K562 (cell line): ENCODE results near the gene GPRIN3. TPM values are rescaled to one million over a fixed set of nuclear protein-coding genes. Genes with fewer than 3 reads are reported as not detected.

Source experiments
- ATAC-seq: fragments of 200-7000 bp; cut with Tn5 transposase; 3 replicates; pipeline ENCODE4 v1.9.1; 2020; ENCODE audit warnings: moderate library complexity
- BruUV-seq: library from RNA; stranded (reverse); fragments of 400-500 nt; replicated peaks from 2 replicates; lab custom pipeline; 2021; lab: Mats Ljungman, UMichigan
- CTCF ChIA-PET: fragments of 300-600 bp; formaldehyde crosslinking; extraction: SDS; loops from one replicate; lab custom pipeline; 2021; ENCODE audit warnings: low intra/inter-chr PET ratio; lab: Yijun Ruan, JAX
- POLR2A ChIA-PET: fragments of 300-600, 350-650 bp; sonication (Branson Sonifier 250); formaldehyde crosslinking; extraction: SDS; loops from one replicate; lab custom pipeline; 2021; ENCODE audit warnings: antibody characterized with exemption, inconsistent platforms; lab: Yijun Ruan, JAX
- DNase-seq, 4 experiments: peaks; one replicate each; pipeline versions ENCODE4 v3.0.0 to v3.0.0-alpha.2; 2011 to 2018; ENCODE audit warnings: low spot score in 3 of 4, mixed read lengths in 3 of 4; ENCODE audit errors: extremely low read depth in 1 of 4
- FAIRE-seq: peaks from 2 replicates; lab custom pipeline; 2011; peaks lifted over from hg19 to GRCh38; lab: Jason Lieb, UNC
- H2AFZ ChIP-seq: 2 replicates; pipeline ENCODE4 v1.6.0; 2011; ENCODE audit warnings: low read depth, low read length, control low read depth, inconsistent platforms
- H3K27ac ChIP-seq: fragments of 200-600 bp; 3 replicates; pipeline ENCODE4 v1.8.0; 2011; ENCODE audit warnings: low read depth, mild to moderate bottlenecking, control low read depth, inconsistent platforms, low read length, moderate library complexity, mixed read lengths; ENCODE audit errors: extremely low read depth
- H3K27me3 ChIP-seq, 2 experiments: fragments of 300-600 bp in 1 of 2; 2 replicates in 1 of 2; 3 replicates in 1 of 2; pipeline versions ENCODE4 v1.6.0 to v1.8.0; 2011; ENCODE audit warnings: inconsistent platforms in 2 of 2, low read length in 2 of 2, mild to moderate bottlenecking in 1 of 2, mixed read lengths in 1 of 2, moderate library complexity in 1 of 2; ENCODE audit not compliant: control insufficient read depth in 2 of 2, insufficient read depth in 2 of 2
- H3K36me3 ChIP-seq: fragments of 300-600 bp; 3 replicates; pipeline ENCODE4 v1.8.0; 2011; ENCODE audit warnings: mild to moderate bottlenecking, low read length, inconsistent platforms; ENCODE audit not compliant: control insufficient read depth, insufficient read depth
- H3K4me1 ChIP-seq, 2 experiments: fragments of 200-600 bp in 1 of 2; replicated peaks in 1 of 2; 2 replicates in 1 of 2; 3 replicates in 1 of 2; pipeline versions ENCODE4 v1.5.1 to v1.8.0; 2011; ENCODE audit warnings: inconsistent platforms in 2 of 2, low read length in 2 of 2, mild to moderate bottlenecking in 1 of 2, mixed read lengths in 1 of 2, moderate library complexity in 1 of 2; ENCODE audit not compliant: control insufficient read depth in 2 of 2, insufficient read depth in 2 of 2
- H3K4me2 ChIP-seq: 2 replicates; pipeline ENCODE4 v1.6.1; 2011; ENCODE audit warnings: low read length, control low read depth, inconsistent platforms, mixed read lengths; ENCODE audit not compliant: insufficient read depth
- H3K4me3 ChIP-seq: fragments of 200-600 bp; sonication (generic), shearing (Covaris generic); 2 replicates; pipeline ENCODE4 v1.5.1; 2016; ENCODE audit warnings: control low read depth, inconsistent platforms
- H3K79me2 ChIP-seq: fragments of 200-600 bp; 3 replicates; pipeline ENCODE4 v1.8.0; 2011; ENCODE audit warnings: low read length, inconsistent platforms; ENCODE audit not compliant: control insufficient read depth, insufficient read depth
- H3K9ac ChIP-seq, 2 experiments: 2 replicates each; pipeline versions ENCODE4 v1.6.0 to v1.6.1; 2011; ENCODE audit warnings: low read depth in 2 of 2, low read length in 2 of 2, control low read depth in 1 of 2, inconsistent platforms in 1 of 2, mild to moderate bottlenecking in 1 of 2, mixed read lengths in 1 of 2; ENCODE audit not compliant: insufficient read depth in 1 of 2
- H3K9me1 ChIP-seq: one replicate; pipeline ENCODE4 v1.6.0; 2011; ENCODE audit warnings: inconsistent platforms, mild to moderate bottlenecking, low read length, moderate library complexity; ENCODE audit not compliant: control insufficient read depth, insufficient read depth
- H3K9me3 ChIP-seq: replicated peaks from 2 replicates; pipeline ENCODE4 v1.5.1; 2011; ENCODE audit warnings: low read depth, low read length, inconsistent platforms; ENCODE audit not compliant: control insufficient read depth, insufficient read depth
- H4K20me1 ChIP-seq: replicated peaks from 2 replicates; pipeline ENCODE4 v1.6.1; 2011; ENCODE audit warnings: low read length, inconsistent platforms, mixed read lengths; ENCODE audit not compliant: control insufficient read depth, insufficient read depth
- HDAC3 ChIP-seq: fragments of 450-650 bp; IDR thresholded peaks from 2 replicates; pipeline ENCODE4 v1.6.1; 2018; ENCODE audit warnings: borderline replicate concordance, mild to moderate bottlenecking, moderate library complexity; ENCODE audit not compliant: partially characterized antibody
- MYBL2 ChIP-seq, 2 experiments: fragments of 450-650 bp in 1 of 2; sonication (generic) in 1 of 2; formaldehyde crosslinking in 1 of 2; IDR thresholded peaks; 2 replicates each; pipeline versions ENCODE4 v1.6.1 to v1.8.1; 2017 to 2022; ENCODE audit warnings: borderline replicate concordance in 1 of 2, inconsistent platforms in 1 of 2, low read depth in 1 of 2, mild to moderate bottlenecking in 1 of 2, missing genetic modification reagents in 1 of 2, moderate library complexity in 1 of 2
- PHB ChIP-seq: fragments of 250-450 bp; sonication (Bioruptor Pico); IDR thresholded peaks from 2 replicates; pipeline ENCODE4 v1.5.0; 2021
- RAD21 ChIP-seq, 2 experiments: fragments of 250-450 bp in 1 of 2; fragments of 450-650 bp in 1 of 2; sonication (Bioruptor Pico) in 1 of 2; formaldehyde crosslinking in 1 of 2; IDR thresholded peaks in 1 of 2; conservative IDR thresholded peaks in 1 of 2; 2 replicates each; pipeline versions ENCODE4 v1.4.0 to v1.8.0; 2020 to 2022; ENCODE audit warnings: mild to moderate bottlenecking in 2 of 2, moderate library complexity in 1 of 2
- SMC3 ChIP-seq: conservative IDR thresholded peaks from 2 replicates; pipeline ENCODE4 v1.6.1; 2011; ENCODE audit warnings: low read depth, low read length, improper control_type of control experiment; ENCODE audit not compliant: insufficient read depth
- WGBS: fragments of 100-300 bp; shearing (Covaris generic); methylation state at CpG from one replicate; pipeline ENCODE4 v1.1.6; 2016; ENCODE audit warnings: low coverage, mixed read lengths; ENCODE audit not compliant: insufficient coverage; ENCODE audit errors: missing lambda C conversion rate; 5-methylcytosine and 5-hydroxymethylcytosine counted together
- in situ Hi-C: fragments of 300-500 bp; cut with MboI; formaldehyde crosslinking; loops from 4 replicates; pipeline ENCODE4 v1.15.0; 2018; ENCODE audit warnings: inconsistent platforms, mixed read lengths
- intact Hi-C: fragments of 100-400 bp; cut with micrococcal nuclease; formaldehyde crosslinking; loops from 2 replicates; pipeline ENCODE4 v1.14.2; 2022
- polyA plus RNA-seq, 8 experiments: library from polyadenylated mRNA; depleted of rRNA in 4 of 8; stranded (reverse) in 5 of 8; unstranded in 3 of 8; fragments of >200 nt; fragmentation: Nextera tagmentation in 2 of 8; fragmentation: Illumina TruSeq in 1 of 8; extraction: Ambion mirVana in 2 of 8; extraction: Trizol in 1 of 8; gene quantifications; 2 replicates each; pipeline versions ENCODE4 v1.2.1 to v1.2.3, GENCODE V29; 2011 to 2014; ENCODE audit warnings: inconsistent platforms in 1 of 8, missing spikeins in 1 of 8
- total RNA-seq, 7 experiments: library from RNA; depleted of rRNA in 6 of 7; stranded (reverse); fragments of >200 nt in 6 of 7; fragmentation: Illumina TruSeq in 2 of 7; extraction: Trizol in 2 of 7; gene quantifications; 2 replicates each; pipeline versions ENCODE4 v1.2.1 to v1.2.3, GENCODE V29; 2011 to 2021; ENCODE audit warnings: low replicate concordance in 1 of 7
- TF ChIP-seq, protein P1 (sequence below), 2 experiments: fragments of 450-650 bp; formaldehyde crosslinking in 1 of 2; IDR thresholded peaks; 2 replicates each; pipeline versions ENCODE4 v1.4.0 to v1.6.1; 2014 to 2020; ENCODE audit warnings: mild to moderate bottlenecking in 2 of 2, borderline replicate concordance in 1 of 2, low read depth in 1 of 2
- TF ChIP-seq, protein P2 (sequence below), 3 experiments: IDR thresholded peaks in 2 of 3; conservative IDR thresholded peaks in 1 of 3; 2 replicates each; pipeline ENCODE4 v1.5.1; 2011 to 2012; ENCODE audit warnings: low read length in 3 of 3, mild to moderate bottlenecking in 3 of 3, control low read depth in 2 of 3, improper control_type of control experiment in 1 of 3, inconsistent platforms in 1 of 3, low read depth in 1 of 3, mixed read lengths in 1 of 3, moderate library complexity in 1 of 3; ENCODE audit not compliant: insufficient read depth in 2 of 3
- TF ChIP-seq, protein P3 (sequence below): IDR thresholded peaks from 2 replicates; pipeline ENCODE4 v1.6.1; 2011; ENCODE audit warnings: borderline replicate concordance, low read depth, mild to moderate bottlenecking, moderate library complexity, low read length; ENCODE audit not compliant: insufficient read depth, poor library complexity, severe bottlenecking

Gene GPRIN3
- total and polyA plus RNA-seq, 9 of the 15 experiments (the other 6 are each of a cell fraction or from before 2014, with no cell fraction given): 0.02 TPM; not detected in 8

DNA sequence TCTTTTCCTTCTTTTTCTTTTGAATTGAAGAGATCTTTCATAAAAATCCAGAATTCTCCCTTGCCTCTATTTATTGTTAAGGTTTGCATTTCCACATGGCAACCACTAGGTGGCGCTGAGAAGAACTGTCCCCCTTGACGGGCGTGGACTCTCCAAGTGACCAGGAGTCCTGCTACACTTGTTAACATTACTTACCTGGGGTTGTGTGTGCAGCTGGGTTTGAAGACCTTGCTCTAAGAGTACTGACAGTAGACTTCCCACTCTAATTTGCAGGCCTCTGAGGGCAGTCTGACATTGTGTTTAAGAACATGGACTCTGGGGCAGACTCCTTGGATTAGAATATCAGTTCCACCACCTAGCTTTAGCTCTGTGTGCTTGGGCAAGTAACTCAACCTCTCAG lies 52.8 kb downstream of the GPRIN3 start:
- POLR2A ChIA-PET: no interaction called here
- WGBS: 0% methylated on average over 3 of the region's 3 CpGs
- DNase-seq (peak; percentile 57 to 70 (median 68)), FAIRE-seq (peak; percentile 93), ATAC-seq (peak; percentile 85)
- in situ Hi-C loops: no loop called here
- Histone ChIP-seq H3K9me1 (no peaks in the 10 kb centered on the region), H3K27me3 (no peaks in the 10 kb centered on the region), H3K79me2 (no peaks in the 10 kb centered on the region), H3K4me3 (no peak overlapping the region), H3K4me2 (no peak overlapping the region), H4K20me1 (no peaks in the 10 kb centered on the region), H3K9ac (no peak overlapping the region), H3K27ac (no peak overlapping the region), H2AFZ (no peak overlapping the region), H3K36me3 (no peaks in the 10 kb centered on the region), H3K4me1 (no peaks in the 10 kb centered on the region), H3K9me3 (no peaks in the 10 kb centered on the region)
- BruUV-seq: no TSS peak
- CTCF ChIA-PET: no interaction called here
- intact Hi-C loops: no loop called here
- TF ChIP-seq, protein P1, sequence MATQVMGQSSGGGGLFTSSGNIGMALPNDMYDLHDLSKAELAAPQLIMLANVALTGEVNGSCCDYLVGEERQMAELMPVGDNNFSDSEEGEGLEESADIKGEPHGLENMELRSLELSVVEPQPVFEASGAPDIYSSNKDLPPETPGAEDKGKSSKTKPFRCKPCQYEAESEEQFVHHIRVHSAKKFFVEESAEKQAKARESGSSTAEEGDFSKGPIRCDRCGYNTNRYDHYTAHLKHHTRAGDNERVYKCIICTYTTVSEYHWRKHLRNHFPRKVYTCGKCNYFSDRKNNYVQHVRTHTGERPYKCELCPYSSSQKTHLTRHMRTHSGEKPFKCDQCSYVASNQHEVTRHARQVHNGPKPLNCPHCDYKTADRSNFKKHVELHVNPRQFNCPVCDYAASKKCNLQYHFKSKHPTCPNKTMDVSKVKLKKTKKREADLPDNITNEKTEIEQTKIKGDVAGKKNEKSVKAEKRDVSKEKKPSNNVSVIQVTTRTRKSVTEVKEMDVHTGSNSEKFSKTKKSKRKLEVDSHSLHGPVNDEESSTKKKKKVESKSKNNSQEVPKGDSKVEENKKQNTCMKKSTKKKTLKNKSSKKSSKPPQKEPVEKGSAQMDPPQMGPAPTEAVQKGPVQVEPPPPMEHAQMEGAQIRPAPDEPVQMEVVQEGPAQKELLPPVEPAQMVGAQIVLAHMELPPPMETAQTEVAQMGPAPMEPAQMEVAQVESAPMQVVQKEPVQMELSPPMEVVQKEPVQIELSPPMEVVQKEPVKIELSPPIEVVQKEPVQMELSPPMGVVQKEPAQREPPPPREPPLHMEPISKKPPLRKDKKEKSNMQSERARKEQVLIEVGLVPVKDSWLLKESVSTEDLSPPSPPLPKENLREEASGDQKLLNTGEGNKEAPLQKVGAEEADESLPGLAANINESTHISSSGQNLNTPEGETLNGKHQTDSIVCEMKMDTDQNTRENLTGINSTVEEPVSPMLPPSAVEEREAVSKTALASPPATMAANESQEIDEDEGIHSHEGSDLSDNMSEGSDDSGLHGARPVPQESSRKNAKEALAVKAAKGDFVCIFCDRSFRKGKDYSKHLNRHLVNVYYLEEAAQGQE (IDR thresholded peaks at IDR 0.05; ENCODE audit: borderline replicate concordance): peak; percentile 34; the same call in 1 of the 2 replicates
- TF ChIP-seq, protein P1 (CRISPR knock-in tag; IDR thresholded peaks at IDR 0.05; ENCODE audit: low read depth): no peak
- TF ChIP-seq, protein P2, sequence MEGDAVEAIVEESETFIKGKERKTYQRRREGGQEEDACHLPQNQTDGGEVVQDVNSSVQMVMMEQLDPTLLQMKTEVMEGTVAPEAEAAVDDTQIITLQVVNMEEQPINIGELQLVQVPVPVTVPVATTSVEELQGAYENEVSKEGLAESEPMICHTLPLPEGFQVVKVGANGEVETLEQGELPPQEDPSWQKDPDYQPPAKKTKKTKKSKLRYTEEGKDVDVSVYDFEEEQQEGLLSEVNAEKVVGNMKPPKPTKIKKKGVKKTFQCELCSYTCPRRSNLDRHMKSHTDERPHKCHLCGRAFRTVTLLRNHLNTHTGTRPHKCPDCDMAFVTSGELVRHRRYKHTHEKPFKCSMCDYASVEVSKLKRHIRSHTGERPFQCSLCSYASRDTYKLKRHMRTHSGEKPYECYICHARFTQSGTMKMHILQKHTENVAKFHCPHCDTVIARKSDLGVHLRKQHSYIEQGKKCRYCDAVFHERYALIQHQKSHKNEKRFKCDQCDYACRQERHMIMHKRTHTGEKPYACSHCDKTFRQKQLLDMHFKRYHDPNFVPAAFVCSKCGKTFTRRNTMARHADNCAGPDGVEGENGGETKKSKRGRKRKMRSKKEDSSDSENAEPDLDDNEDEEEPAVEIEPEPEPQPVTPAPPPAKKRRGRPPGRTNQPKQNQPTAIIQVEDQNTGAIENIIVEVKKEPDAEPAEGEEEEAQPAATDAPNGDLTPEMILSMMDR (IDR thresholded peaks at IDR 0.05 in 2 of 3, conservative IDR thresholded peaks at IDR 0.05 in 1 of 3; ENCODE audit: insufficient read depth in 2 of 3, low read depth in 1 of 3, low read length in 3 of 3): peak; percentile 46 to 81 (median 70)
- no peak for TF ChIP-seq HDAC3
- no peak for TF ChIP-seq MYBL2 (IDR thresholded peaks at IDR 0.05; ENCODE audit: low read depth)
- no peak for TF ChIP-seq MYBL2 (CRISPR knock-in tag; IDR thresholded peaks at IDR 0.05; ENCODE audit: borderline replicate concordance)
- TF ChIP-seq, protein P3, sequence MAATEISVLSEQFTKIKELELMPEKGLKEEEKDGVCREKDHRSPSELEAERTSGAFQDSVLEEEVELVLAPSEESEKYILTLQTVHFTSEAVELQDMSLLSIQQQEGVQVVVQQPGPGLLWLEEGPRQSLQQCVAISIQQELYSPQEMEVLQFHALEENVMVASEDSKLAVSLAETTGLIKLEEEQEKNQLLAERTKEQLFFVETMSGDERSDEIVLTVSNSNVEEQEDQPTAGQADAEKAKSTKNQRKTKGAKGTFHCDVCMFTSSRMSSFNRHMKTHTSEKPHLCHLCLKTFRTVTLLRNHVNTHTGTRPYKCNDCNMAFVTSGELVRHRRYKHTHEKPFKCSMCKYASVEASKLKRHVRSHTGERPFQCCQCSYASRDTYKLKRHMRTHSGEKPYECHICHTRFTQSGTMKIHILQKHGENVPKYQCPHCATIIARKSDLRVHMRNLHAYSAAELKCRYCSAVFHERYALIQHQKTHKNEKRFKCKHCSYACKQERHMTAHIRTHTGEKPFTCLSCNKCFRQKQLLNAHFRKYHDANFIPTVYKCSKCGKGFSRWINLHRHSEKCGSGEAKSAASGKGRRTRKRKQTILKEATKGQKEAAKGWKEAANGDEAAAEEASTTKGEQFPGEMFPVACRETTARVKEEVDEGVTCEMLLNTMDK: peak; percentile 14
- peak; percentile 31; the same call in 1 of the 2 replicates for TF ChIP-seq SMC3
- TF ChIP-seq PHB (CRISPR knock-in tag): no peak
- TF ChIP-seq RAD21 (CRISPR knock-in tag; conservative IDR thresholded peaks at IDR 0.05 in 1 of 2, IDR thresholded peaks at IDR 0.05 in 1 of 2): peak; percentile 39 to 61; a peak in 3 of 4 replicates
